Esophagus squamous epithelium (tissue), 5 donors: Measurements from ENCODE around the gene OSTM1. TPM values are rescaled to one million over a fixed set of nuclear protein-coding genes. Genes with fewer than 3 reads are reported as not detected.

Experiments
- DNase-seq: peaks from one replicate; lab custom pipeline; 2025; lab: John Stamatoyannopoulos, UW
- H3K27ac ChIP-seq, 4 donors: fragments of 200-600 bp; sonication (generic); one replicate each; pipeline ENCODE4 v1.5.1; 2016 to 2019; ENCODE audit warnings: mild to moderate bottlenecking in 1 of 4
- H3K27me3 ChIP-seq, 4 donors: fragments of 200-600 bp; sonication (generic); 1 replicate in 3 of 4; 2 replicates in 1 of 4; pipeline versions ENCODE4 v1.5.1 to v1.6.0; 2017 to 2021; ENCODE audit warnings: antibody characterized with exemption in 1 of 4
- H3K36me3 ChIP-seq, 3 donors: fragments of 200-600 bp; sonication (generic); one replicate each; pipeline ENCODE4 v1.5.1; 2016 to 2019
- H3K4me1 ChIP-seq, 3 donors: fragments of 200-600 bp; sonication (generic); one replicate each; pipeline ENCODE4 v1.5.1; 2017 to 2019
- H3K4me3 ChIP-seq, 4 donors: fragments of 200-600 bp; sonication (generic); 1 replicate in 3 of 4; 2 replicates in 1 of 4; pipeline ENCODE4 v1.5.1; 2016 to 2019; ENCODE audit warnings: mild to moderate bottlenecking in 2 of 4, moderate library complexity in 1 of 4
- H3K9me3 ChIP-seq, 3 donors: fragments of 200-600 bp; sonication (generic); one replicate each; pipeline ENCODE4 v1.5.1; 2016 to 2019
- CTCF ChIP-seq, 6 experiments: fragments of 450-650 bp in 4 of 6; fragments of 200-600 bp in 2 of 6; sonication (generic) in 2 of 6; IDR thresholded peaks; one replicate each; pipeline ENCODE4 v1.5.1; 2016 to 2019; ENCODE audit warnings: antibody characterized with exemption in 6 of 6, mild to moderate bottlenecking in 4 of 6, moderate library complexity in 4 of 6
- POLR2A ChIP-seq, 4 donors: fragments of 450-650 bp; IDR thresholded peaks; one replicate each; pipeline ENCODE4 v1.6.1; 2017; ENCODE audit warnings: antibody characterized with exemption in 4 of 4, mild to moderate bottlenecking in 4 of 4, moderate library complexity in 3 of 4
- WGBS, 2 donors: methylation state at CpG; one replicate each; pipeline ENCODE4 v1.1.5; 2018; 5-methylcytosine and 5-hydroxymethylcytosine counted together
- intact Hi-C: fragments of 100-400 bp; cut with DNase I; formaldehyde crosslinking; loops from one replicate; pipeline ENCODE4 v1.15.0; 2022
- total RNA-seq, 4 donors: library from RNA; depleted of rRNA; stranded (reverse); fragments of >200 nt; gene quantifications; one replicate each; pipeline ENCODE4 v1.1.0, GENCODE V29; 2016
- donor health status: DM: yes; HTN: yes; CAD: no.

The OSTM1 gene
- total RNA-seq, 4 donors from 2014 or later, result 12.6 to 27.1 (median 14.7) TPM

- peaks cover 12 to 100% (median 15%) of the 10 kb centered on the region in 4 donors for H3K27me3 ChIP-seq
- no peak for DNase-seq
Observed at GRCh38 chr6:108113557-108114519, 39.3 kb upstream of the OSTM1 start.

GRCh38 chr6:108108374-108108773, 33.8 kb upstream of the OSTM1 start:
- DNase-seq, result no peak
- intact Hi-C loops, result no loop called here
- no peaks in the 10 kb centered on the region for H3K9me3 ChIP-seq
- peaks cover 0 to 49% (median 0%) of the 10 kb centered on the region in 4 donors for H3K27me3 ChIP-seq
- peaks cover 0 to 2% (median under 1%) of the 10 kb centered on the region in 3 donors for H3K4me1 ChIP-seq
- TF ChIP-seq CTCF (IDR thresholded peaks at IDR 0.05) (no peak), POLR2A (IDR thresholded peaks at IDR 0.05) (no peak)
- no peaks in the 10 kb centered on the region for H3K36me3 ChIP-seq
- H3K27ac ChIP-seq, result no peak overlapping the region
- no peak overlapping the region for H3K4me3 ChIP-seq

More at GRCh38 chr6:108113557-108114519, 39.3 kb upstream of the OSTM1 start:
- peak overlapping the region in 3 of 4 donors; percentile 27 to 61 (median 44) for H3K4me3 ChIP-seq
- intact Hi-C loops, result loop anchor here (2.0 kb wide), 1 partner anchor 379 kb away; no protein-coding TSS in a partner anchor
- peaks cover 34 to 55% (median 41%) of the 10 kb centered on the region in 3 donors for H3K4me1 ChIP-seq
- no peaks in the 10 kb centered on the region for H3K36me3 ChIP-seq
- H3K27ac ChIP-seq, result no peak overlapping the region
- WGBS, 2 donors, result 30 to 31% methylated on average over 25 to 26 of the region's 39 CpGs
- TF ChIP-seq CTCF (IDR thresholded peaks at IDR 0.05), result peak in 5 of 6 experiments; percentile 37 to 57 (median 52)
- TF ChIP-seq POLR2A (IDR thresholded peaks at IDR 0.05), result no peak
- H3K9me3 ChIP-seq, result no peaks in the 10 kb centered on the region

- Histone ChIP-seq H3K4me3 (no peak overlapping the region), H3K27me3 (peaks cover 0 to 36% (median 0%) of the 10 kb centered on the region in 4 donors), H3K27ac (no peak overlapping the region), H3K4me1 (no peaks in the 10 kb centered on the region), H3K9me3 (no peaks in the 10 kb centered on the region), H3K36me3 (no peaks in the 10 kb centered on the region)
- intact Hi-C loops, result no loop called here
- no peak for DNase-seq
- TF ChIP-seq POLR2A (IDR thresholded peaks at IDR 0.05) (no peak), CTCF (IDR thresholded peaks at IDR 0.05) (no peak)
- 80 to 83% methylated on average over 1 of the region's 1 CpG for WGBS, 2 donors
Observed at GRCh38 chr6:108107102-108107501, 32.6 kb upstream of the OSTM1 start.

- intact Hi-C loops, result no loop called here
- TF ChIP-seq POLR2A (IDR thresholded peaks at IDR 0.05), result no peak
- TF ChIP-seq CTCF (IDR thresholded peaks at IDR 0.05), result no peak
- Histone ChIP-seq H3K4me1 (no peaks in the 10 kb centered on the region), H3K36me3 (no peaks in the 10 kb centered on the region), H3K27me3 (peaks cover 0 to 32% (median 0%) of the 10 kb centered on the region in 4 donors), H3K27ac (no peak overlapping the region), H3K9me3 (no peaks in the 10 kb centered on the region), H3K4me3 (no peak overlapping the region)
- no peak for DNase-seq
- 45 to 92% methylated on average over 1 of the region's 1 CpG for WGBS, 2 donors
Observed at GRCh38 chr6:108106694-108107093, 32.2 kb upstream of the OSTM1 start.

- intact Hi-C loops, result no loop called here
- Histone ChIP-seq H3K27me3 (peaks cover 0 to 28% (median 0%) of the 10 kb centered on the region in 4 donors), H3K36me3 (no peaks in the 10 kb centered on the region), H3K4me3 (no peak overlapping the region), H3K9me3 (no peaks in the 10 kb centered on the region), H3K27ac (no peak overlapping the region), H3K4me1 (no peaks in the 10 kb centered on the region)
- WGBS, 2 donors, result 86 to 87% methylated on average over 4 to 5 of the region's 5 CpGs
- DNase-seq, result no peak
- no peak for TF ChIP-seq POLR2A (IDR thresholded peaks at IDR 0.05)
Observed at GRCh38 chr6:108106261-108106660, 31.7 kb upstream of the OSTM1 start.
